GM12891 (cell line): ENCODE measurements around the gene SHC4.

Experiments
- PAX5 ChIP-seq: IDR thresholded peaks from 2 replicates; pipeline ENCODE4 v1.6.1; 2011; ENCODE audit warnings: low read length, moderate library complexity, mild to moderate bottlenecking; ENCODE audit not compliant: insufficient read depth, severe bottlenecking
- POLR2A ChIP-seq: IDR thresholded peaks from 2 replicates; pipeline ENCODE4 v1.6.1; 2011; ENCODE audit warnings: low read depth, low read length, control low read depth
- POLR2AphosphoS5 ChIP-seq: IDR thresholded peaks from 2 replicates; pipeline ENCODE4 v1.6.1; 2011; ENCODE audit warnings: low read depth, low read length, control low read depth
- SPI1 ChIP-seq: IDR thresholded peaks from 2 replicates; pipeline ENCODE4 v1.6.1; 2011; ENCODE audit warnings: low read depth, low read length, control low read depth
- TAF1 ChIP-seq: IDR thresholded peaks from 2 replicates; pipeline ENCODE4 v1.6.1; 2011; ENCODE audit warnings: low read depth, low read length, control low read depth

DNA sequence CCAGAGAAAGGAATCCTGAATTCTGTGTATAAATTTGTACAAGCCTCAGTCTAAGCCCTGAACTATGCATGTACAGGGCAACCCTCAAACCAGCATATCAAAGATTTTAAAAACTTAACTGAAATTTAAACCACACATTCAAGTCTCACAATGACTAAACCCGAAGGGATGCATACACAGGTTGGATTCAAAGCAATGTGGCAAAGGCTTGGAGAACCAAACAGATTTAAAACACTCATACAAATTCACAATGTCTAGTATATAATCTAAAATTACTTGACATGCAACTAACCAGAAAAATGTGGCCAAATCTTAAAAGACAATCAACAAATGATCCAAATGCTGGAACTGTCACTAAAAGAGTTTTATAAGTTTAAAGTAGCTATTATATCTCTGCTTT, 189.2 kb downstream of the SHC4 start:
- TF ChIP-seq POLR2AphosphoS5, result no peak
- TF ChIP-seq POLR2A, result no peak
- no peak for TF ChIP-seq TAF1
- no peak for TF ChIP-seq PAX5
- no peak for TF ChIP-seq SPI1
